HG02763 (cell line): Measurements from ENCODE around the gene PLS1.
"Not testable (repeated sequence)": the region's sequence is repeated elsewhere in the genome, so short reads cannot be mapped to it uniquely, and the experiment has no call there.

Experiments used
- ATAC-seq: cut with Tn5 transposase; IDR thresholded peaks from one replicate; pipeline ENCODE4 v1.9.1; 2021; ENCODE audit warnings: mild to moderate bottlenecking, moderate library complexity; ENCODE audit not compliant: unreplicated experiment

The PLS1 gene

DNA sequence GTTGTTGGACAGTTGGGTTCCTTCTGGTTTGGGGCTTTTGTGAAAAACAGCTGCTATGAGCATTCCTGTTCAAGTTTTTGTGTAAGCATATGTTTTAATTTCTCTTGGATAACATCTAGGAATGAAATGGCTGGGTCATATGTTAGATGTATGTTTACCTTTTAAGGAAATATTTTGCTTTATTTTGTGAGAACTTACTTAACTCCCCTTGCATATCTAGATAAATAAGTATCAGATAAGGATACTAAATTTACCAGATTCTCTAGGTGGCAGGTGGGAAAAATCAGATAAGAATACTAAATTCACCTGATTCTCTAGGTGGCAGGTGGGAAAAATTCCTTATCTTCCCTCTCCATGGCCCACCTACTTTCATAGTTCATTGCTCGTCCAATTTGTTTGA is 1.1 kb upstream of the PLS1 start:
- no peak for ATAC-seq

- ATAC-seq: no peak
Measured at GRCh38 chr3:142595581-142595950, 627 bp upstream of the PLS1 start.

GRCh38 chr3:142596726-142597088 is 514 bp downstream of the PLS1 start:
- no peak for ATAC-seq

GRCh38 chr3:142597906-142598305 is 1.7 kb downstream of the PLS1 start:
- no peak for ATAC-seq

DNA sequence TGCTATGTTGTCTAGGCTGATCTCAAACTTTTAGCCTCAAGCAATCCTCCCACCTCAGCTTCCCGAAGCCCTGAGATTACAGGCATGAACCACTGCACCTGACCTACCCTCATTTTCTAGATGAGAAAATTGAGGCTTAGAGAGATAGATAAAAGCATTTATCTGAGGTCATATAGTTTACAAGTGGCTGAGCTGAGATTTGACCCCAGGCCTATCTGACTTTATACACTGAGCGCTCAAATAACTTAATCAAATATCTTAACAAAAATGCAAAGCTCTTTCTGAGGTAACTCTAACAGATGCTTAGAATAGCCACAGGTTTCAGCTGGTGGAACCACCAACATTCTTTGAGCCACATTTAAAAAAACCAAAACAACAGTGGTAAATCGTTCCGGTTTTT is 5.5 kb downstream of the PLS1 start:
- no peak for ATAC-seq

GRCh38 chr3:142602619-142603385 is 6.6 kb downstream of the PLS1 start:
- no peak for ATAC-seq

DNA sequence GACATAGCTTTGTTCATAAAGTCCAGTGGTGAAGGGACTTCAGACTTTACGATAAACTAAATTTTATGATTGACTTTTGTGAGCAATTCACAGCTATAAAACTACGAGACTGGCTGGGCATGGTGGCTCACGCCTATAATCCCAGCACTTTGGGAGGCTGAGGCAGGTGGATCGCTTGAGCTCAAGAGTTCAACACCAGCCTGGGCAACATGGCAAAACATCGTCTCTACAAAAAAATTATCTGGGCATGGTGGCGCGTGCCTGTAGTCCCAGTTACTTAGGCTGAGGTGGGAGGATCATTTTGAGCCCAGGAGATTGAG is 7.2 kb downstream of the PLS1 start:
- ATAC-seq: not testable (repeated sequence)

- no peak for ATAC-seq
Measured at GRCh38 chr3:142604940-142605339, 8.7 kb downstream of the PLS1 start.

DNA sequence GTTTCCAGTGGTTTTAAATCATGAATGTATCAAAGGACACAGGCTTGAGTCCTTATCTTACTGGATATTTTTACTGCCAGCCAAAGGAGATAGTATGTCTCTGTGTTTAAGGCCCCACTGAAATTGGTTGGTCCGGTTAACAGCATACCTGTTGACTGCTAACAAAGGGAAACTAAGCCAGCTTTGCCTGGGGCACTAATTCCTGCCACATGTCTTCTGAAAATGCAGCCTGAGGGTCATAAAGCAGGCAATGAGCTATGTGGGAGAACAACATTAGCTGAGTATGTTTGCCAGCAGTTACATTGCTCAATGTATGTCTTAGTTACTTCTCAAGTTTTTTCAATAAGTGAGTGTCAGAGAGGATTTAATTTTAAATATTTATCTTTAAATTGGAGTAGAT is 12.4 kb downstream of the PLS1 start:
- ATAC-seq: no peak

GRCh38 chr3:142609136-142609535 is 12.9 kb downstream of the PLS1 start:
- ATAC-seq: no peak

DNA sequence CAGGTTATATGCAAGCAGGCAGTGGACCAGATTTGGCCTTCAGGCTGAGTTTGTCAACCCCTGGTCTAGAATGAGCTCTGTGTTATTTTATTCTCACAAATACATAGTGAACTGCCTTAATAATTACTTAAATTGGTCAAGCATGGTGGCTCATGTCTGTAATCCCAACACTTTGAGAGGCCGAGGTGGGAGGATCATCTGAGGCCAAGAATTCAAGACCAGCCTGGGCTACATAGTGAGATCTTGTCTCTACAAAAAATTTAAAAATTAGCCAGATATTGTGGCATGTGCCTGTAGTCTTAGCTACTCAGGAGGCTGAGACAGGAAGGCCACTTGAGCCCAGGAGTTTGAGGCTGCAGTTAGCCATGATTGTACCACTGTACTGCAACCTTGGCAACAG is 15.0 kb downstream of the PLS1 start:
- no peak for ATAC-seq

DNA sequence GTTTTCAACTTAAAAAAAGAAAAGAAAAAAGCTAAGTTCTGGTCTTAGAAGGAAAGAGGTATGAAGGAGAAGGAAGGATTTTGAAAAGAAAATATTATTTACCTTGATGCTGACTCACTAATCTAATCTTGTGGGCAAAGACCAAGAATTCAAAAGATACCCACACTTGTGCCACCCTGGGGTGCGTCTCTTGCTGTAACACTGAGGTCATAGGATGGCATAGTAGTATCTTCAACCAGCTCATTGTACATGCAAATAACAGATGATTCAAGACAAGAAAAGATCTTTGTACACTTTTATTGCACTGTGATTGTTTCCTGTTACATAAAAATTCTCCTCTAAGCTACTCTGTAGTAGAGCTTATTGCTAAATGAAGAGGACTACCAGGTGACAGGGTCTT is 17.3 kb downstream of the PLS1 start:
- ATAC-seq: no peak

- no peak for ATAC-seq
Measured at GRCh38 chr3:142614059-142614626, 17.9 kb downstream of the PLS1 start.

- no peak for ATAC-seq
Measured at GRCh38 chr3:142615171-142615570, 19.0 kb downstream of the PLS1 start.

DNA sequence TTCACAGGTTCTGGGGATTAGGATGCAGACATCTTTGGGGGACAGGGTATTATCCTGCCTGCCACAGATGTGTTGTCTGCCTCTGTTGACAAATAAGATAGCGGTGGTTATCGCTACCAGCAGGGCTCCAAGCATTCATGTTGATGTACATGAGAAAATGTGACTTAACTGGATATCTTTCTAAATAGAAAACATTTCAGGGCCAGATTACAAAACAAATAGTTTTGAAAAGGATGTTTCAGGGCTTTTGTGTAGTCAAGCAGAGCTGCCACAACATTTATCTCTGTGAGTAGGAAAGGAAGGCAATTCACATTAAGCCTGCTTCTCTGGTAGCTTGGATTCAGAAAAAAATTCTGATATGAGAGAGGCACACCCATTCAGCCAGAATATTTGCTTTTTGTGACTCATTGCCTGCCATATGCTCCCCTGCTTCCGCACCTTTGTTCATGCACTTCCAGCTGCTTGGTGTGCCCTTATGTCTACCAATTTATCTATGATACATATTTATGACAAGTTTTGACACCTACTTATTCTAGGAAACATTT is 22.8 kb downstream of the PLS1 start:
- ATAC-seq: no peak

DNA sequence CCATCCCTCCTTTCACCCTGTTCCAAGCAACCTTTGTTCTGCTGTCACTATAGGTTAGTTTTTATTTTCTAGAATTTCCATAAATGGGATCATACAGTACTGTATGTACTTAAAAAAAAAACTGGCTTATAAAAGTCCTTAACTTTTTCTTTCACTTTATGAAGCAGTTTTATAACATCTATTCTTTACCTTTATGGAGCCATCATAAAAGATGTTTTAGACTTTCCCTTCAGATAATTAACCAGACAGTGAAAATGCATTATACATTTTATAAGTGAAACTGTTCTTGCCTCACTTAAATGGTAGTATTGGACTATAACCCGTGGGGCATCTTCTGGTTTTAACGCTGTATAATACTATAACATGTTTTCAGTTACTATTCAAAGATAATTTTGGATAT is 26.2 kb downstream of the PLS1 start:
- no peak for ATAC-seq

DNA sequence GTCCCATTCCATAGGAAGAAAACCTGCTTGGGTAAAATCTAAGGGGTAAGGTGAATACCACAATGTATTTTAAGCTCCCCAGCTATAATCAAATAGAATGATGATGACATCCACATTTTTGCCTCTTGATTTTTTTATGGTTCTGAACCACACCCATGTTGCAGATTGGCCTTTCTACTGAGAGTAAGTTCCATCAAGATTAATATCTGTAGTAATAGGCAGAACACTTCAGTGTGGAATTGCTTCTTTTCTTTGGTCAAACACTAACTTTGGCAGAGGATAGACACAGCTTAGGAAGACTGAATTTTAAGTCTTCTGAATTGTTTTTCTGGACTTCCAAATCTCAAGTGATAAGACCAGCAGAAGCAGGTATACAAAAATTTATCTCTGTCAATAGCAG is 27.0 kb downstream of the PLS1 start:
- no peak for ATAC-seq

DNA sequence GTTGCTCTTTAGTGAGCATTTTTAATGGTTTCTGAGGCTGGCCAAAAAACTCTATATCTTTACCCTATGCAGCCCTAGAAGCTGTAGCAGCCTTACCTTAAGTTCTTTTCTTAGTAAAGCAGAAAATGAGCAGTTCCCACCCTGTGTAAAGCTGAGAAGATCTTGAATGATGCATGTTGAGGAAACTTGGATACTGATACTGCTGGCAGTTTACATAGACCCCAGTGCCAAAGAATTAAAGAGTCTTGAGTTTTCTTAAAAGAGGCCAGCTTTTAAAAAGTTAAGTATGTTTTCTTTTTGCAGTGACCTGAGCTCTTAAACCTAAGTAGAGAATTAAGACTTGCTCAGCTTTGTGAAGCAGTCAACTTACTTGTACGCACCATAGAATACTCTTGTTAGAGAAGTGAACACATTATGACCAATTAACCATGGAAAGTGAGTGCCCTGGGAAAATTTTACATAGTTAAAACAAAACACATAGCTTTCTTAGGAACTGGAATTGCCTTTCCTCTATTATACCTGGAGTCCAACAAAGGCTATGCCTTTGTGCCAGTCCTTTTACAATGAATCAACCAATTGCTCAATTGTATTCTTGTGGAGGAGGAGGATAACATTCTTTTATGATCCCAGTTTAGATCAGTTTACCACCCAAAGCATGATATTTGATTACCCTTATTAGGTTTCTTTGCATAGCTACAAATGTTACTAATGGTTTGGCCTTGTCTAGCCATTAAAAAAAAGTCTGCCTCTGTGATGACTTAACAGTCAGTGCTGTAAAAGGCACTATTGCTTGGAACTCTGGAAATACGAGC is 28.4 kb downstream of the PLS1 start:
- no peak for ATAC-seq

- no peak for ATAC-seq
Measured at GRCh38 chr3:142625153-142625440, 28.9 kb downstream of the PLS1 start.

- ATAC-seq: no peak
Measured at GRCh38 chr3:142626971-142627370, 30.8 kb downstream of the PLS1 start.

GRCh38 chr3:142628801-142629200 is 32.6 kb downstream of the PLS1 start:
- no peak for ATAC-seq

GRCh38 chr3:142633073-142633472 is 36.9 kb downstream of the PLS1 start:
- no peak for ATAC-seq
